ENCODE data around the gene THOC1. TPM values are rescaled to one million over a fixed set of nuclear protein-coding genes. Genes with fewer than 3 reads are reported as not detected.

The THOC1 gene
- total and polyA plus RNA-seq, 2 experiments from 2014 or later: 73.0 to 108 TPM

- ATAC-seq (no peak), DNase-seq (ENCODE audit: low spot score) (no peak)
- Histone ChIP-seq H2AFZ (no peak overlapping the region), H3K36me3 (ENCODE audit: insufficient read depth) (no peaks in the 10 kb centered on the region), H3K4me3 (no peak overlapping the region), H3K4me1 (ENCODE audit: insufficient read depth) (0 out of 2 replicates have a peak, but pooled peaks cover 7% of the 10 kb centered on the region), H3K27ac (ENCODE audit: low read depth) (0 out of 2 replicates have a peak overlapping the region, but pooled peaks have one; percentile 56), H3F3A (replicated peaks; ENCODE audit: low read depth) (no peaks in the 10 kb centered on the region), H3K27me3 (ENCODE audit: insufficient read depth) (no peaks in the 10 kb centered on the region), H3K4me2 (no peak overlapping the region), H3K79me2 (replicated peaks; ENCODE audit: insufficient read depth) (peaks cover 84% of the 10 kb centered on the region), H3K9me2 (ENCODE audit: insufficient read depth) (no peaks in the 10 kb centered on the region), H4K20me1 (replicated peaks; ENCODE audit: insufficient read depth) (peaks cover 28% of the 10 kb centered on the region)
- no peak for TF ChIP-seq STAT1 (IDR thresholded peaks at IDR 0.05; ENCODE audit: unreplicated experiment)
- TF ChIP-seq ZNF462 (CRISPR knock-in tag; IDR thresholded peaks at IDR 0.05): no peak
- TF ChIP-seq ZNF114 (CRISPR knock-in tag; IDR thresholded peaks at IDR 0.05): no peak
- TF ChIP-seq EZH2phosphoT487 (IDR thresholded peaks at IDR 0.05; ENCODE audit: unreplicated experiment): no peak
- no peak overlapping the region for H3K4me3 Mint-ChIP-seq
- H3K27me3 Mint-ChIP-seq (ENCODE audit: insufficient read depth, low read depth, poor library complexity): peaks cover 2% of the 10 kb centered on the region
- H3K4me1 Mint-ChIP-seq: peaks cover 3% of the 10 kb centered on the region; the same call in 1 of the 3 replicates
- H3K9me3 Mint-ChIP-seq: no peaks in the 10 kb centered on the region
- H3K36me3 Mint-ChIP-seq (ENCODE audit: low read depth): peaks cover 15% of the 10 kb centered on the region
- H3K27ac Mint-ChIP-seq: peak overlapping the region; percentile 58; the same call in 1 of the 2 replicates
These were observed 76.1 kb downstream of the THOC1 start for GRCh38 chr18:191725-192124.

- Mint-ChIP-seq H3K27ac (no peak overlapping the region), H3K9me3 (no peaks in the 10 kb centered on the region)
- ATAC-seq: no peak
- TF ChIP-seq ETS1 (IDR thresholded peaks at IDR 0.05) (no peak), ZNF462 (CRISPR knock-in tag; IDR thresholded peaks at IDR 0.05) (no peak)
These were observed 78.6 kb downstream of the THOC1 start for GRCh38 chr18:189254-189653.

More at GRCh38 chr18:189254-189653, 78.6 kb downstream of the THOC1 start:
- H4K20me1 ChIP-seq (replicated peaks; ENCODE audit: insufficient read depth): peaks cover 23% of the 10 kb centered on the region
- H3K4me2 ChIP-seq: no peak overlapping the region
- peaks cover 97% of the 10 kb centered on the region for H3K79me2 ChIP-seq (replicated peaks; ENCODE audit: insufficient read depth)
- no peak for DNase-seq (ENCODE audit: low spot score)
- Mint-ChIP-seq H3K27me3 (ENCODE audit: insufficient read depth, low read depth, poor library complexity) (peaks cover 2% of the 10 kb centered on the region), H3K4me1 (peaks cover 3% of the 10 kb centered on the region; the same call in 1 of the 3 replicates), H3K36me3 (ENCODE audit: low read depth) (peaks cover 9% of the 10 kb centered on the region), H3K4me3 (no peak overlapping the region)
- H3K4me1 ChIP-seq (ENCODE audit: insufficient read depth): 0 out of 2 replicates have a peak, but pooled peaks cover 7% of the 10 kb centered on the region
- H2AFZ ChIP-seq: no peak overlapping the region
- H3K27me3 ChIP-seq (ENCODE audit: insufficient read depth): no peaks in the 10 kb centered on the region
- no peaks in the 10 kb centered on the region for H3F3A ChIP-seq (replicated peaks; ENCODE audit: low read depth)
- no peak overlapping the region for H3K27ac ChIP-seq (ENCODE audit: low read depth)
- no peaks in the 10 kb centered on the region for H3K9me2 ChIP-seq (ENCODE audit: insufficient read depth)
- no peaks in the 10 kb centered on the region; the same call in 1 of the 2 replicates for H3K36me3 ChIP-seq (ENCODE audit: insufficient read depth)
- no peak overlapping the region for H3K4me3 ChIP-seq

Data from GM23338 (cell line).